Measurements from ENCODE around the gene PHLPP1. TPM values are rescaled to one million over a fixed set of nuclear protein-coding genes. Genes with fewer than 3 reads are reported as not detected.

The PHLPP1 gene
- total and polyA plus RNA-seq, 2 of the 13 experiments (the other 11 are each of a cell fraction or from before 2014, with no cell fraction given) = 9.8 to 18.5 TPM

- no peak overlapping the region for H2AFZ ChIP-seq (ENCODE audit: low read length)
- FAIRE-seq (no peak), ATAC-seq (no peak), DNase-seq (ENCODE audit: low spot score) (no peak)
- H3K4me1 ChIP-seq (ENCODE audit: insufficient read depth, low read length) = peaks cover 37% of the 10 kb centered on the region
- ChIA-PET CTCF (ENCODE audit: low intra/inter-chr PET ratio, low total read pairs) (no interaction called here), POLR2A (no interaction called here)
- in situ Hi-C loops (cut with HindIII; ENCODE audit: extremely low pct_ligation_motif_present, low pct_unique_long_range_greater_than_20kb) (no loop called here), intact Hi-C loops (cut with micrococcal nuclease; ENCODE audit: unreplicated experiment) (no loop called here)
- peaks cover 81% of the 10 kb centered on the region for H3K79me2 ChIP-seq (ENCODE audit: insufficient read depth, low read length)
- H3K9me3 ChIP-seq (ENCODE audit: low read length) = no peaks in the 10 kb centered on the region
- 0 out of 2 replicates have a peak, but pooled peaks cover 3% of the 10 kb centered on the region for H4K20me1 ChIP-seq (ENCODE audit: insufficient read depth, low read length)
- H3K36me3 ChIP-seq (replicated peaks in 1 of 2; ENCODE audit: control insufficient read depth in 1 of 2, insufficient read depth in 2 of 2, low read length in 2 of 2) = no peaks in the 10 kb centered on the region; a peak in 1 of 5 replicates
- no peak for TF ChIP-seq ZFP41 (CRISPR knock-in tag; IDR thresholded peaks at IDR 0.05; ENCODE audit: borderline replicate concordance)
- no peak for TF ChIP-seq ZNF598 (CRISPR knock-in tag; IDR thresholded peaks at IDR 0.05; ENCODE audit: borderline replicate concordance)
- no peak for TF ChIP-seq ZNF207 (IDR thresholded peaks at IDR 0.05; ENCODE audit: borderline replicate concordance)
- TF ChIP-seq TBL1XR1 (IDR thresholded peaks at IDR 0.05; ENCODE audit: borderline replicate concordance, low read length, partially characterized antibody) = no peak
- TF ChIP-seq AHDC1 (CRISPR knock-in tag; IDR thresholded peaks at IDR 0.05; ENCODE audit: borderline replicate concordance) = no peak
- TF ChIP-seq BRF2 (CRISPR knock-in tag; IDR thresholded peaks at IDR 0.05) = no peak
- no peak for TF ChIP-seq ZBTB8A (CRISPR knock-in tag; IDR thresholded peaks at IDR 0.05; ENCODE audit: borderline replicate concordance, low read depth)
- TF ChIP-seq SNAI1 (CRISPR knock-in tag; IDR thresholded peaks at IDR 0.05; ENCODE audit: borderline replicate concordance) = no peak
- no peak for TF ChIP-seq FOXK2 (IDR thresholded peaks at IDR 0.05)
- TF ChIP-seq ZNF484 (CRISPR knock-in tag; IDR thresholded peaks at IDR 0.05; ENCODE audit: borderline replicate concordance, low read depth) = no peak
- no peak overlapping the region for H3K4me3 ChIP-seq (replicated peaks in 1 of 3; ENCODE audit: insufficient read depth in 1 of 3, low read depth in 2 of 3, low read length in 3 of 3)
- H3K4me2 ChIP-seq (ENCODE audit: low read depth, low read length) = no peak overlapping the region
- no TSS peak for BruUV-seq (replicated peaks)
- WGBS (ENCODE audit: low lambda C conversion rate) = 91% methylated on average over 2 of the region's 2 CpGs
- H3K9ac ChIP-seq (ENCODE audit: insufficient read depth, low read depth, low read length) = no peak overlapping the region
- H3K27ac ChIP-seq (ENCODE audit: extremely low read length, insufficient read depth, low read length) = no peak overlapping the region
- H3K27me3 ChIP-seq (ENCODE audit: control insufficient read depth in 1 of 2, insufficient read depth in 2 of 2, low read length in 2 of 2) = no peaks in the 10 kb centered on the region
These were observed 92.1 kb downstream of the PHLPP1 start for GRCh38 chr18:62807396-62807795.
